Activated CD4-positive, alpha-beta T cell treated with anti-CD3 and anti-CD28 coated beads, Interleukin-2, amount 50 U/mL, for 24 hours (primary cell): ENCODE measurements around the gene S100A12.

Experiments
- DNase-seq, 2 donors: peaks; one replicate each; pipeline ENCODE4 v3.0.0-alpha.2; 2020; ENCODE audit warnings: low read depth in 1 of 2, low spot score in 1 of 2

The S100A12 gene

DNA sequence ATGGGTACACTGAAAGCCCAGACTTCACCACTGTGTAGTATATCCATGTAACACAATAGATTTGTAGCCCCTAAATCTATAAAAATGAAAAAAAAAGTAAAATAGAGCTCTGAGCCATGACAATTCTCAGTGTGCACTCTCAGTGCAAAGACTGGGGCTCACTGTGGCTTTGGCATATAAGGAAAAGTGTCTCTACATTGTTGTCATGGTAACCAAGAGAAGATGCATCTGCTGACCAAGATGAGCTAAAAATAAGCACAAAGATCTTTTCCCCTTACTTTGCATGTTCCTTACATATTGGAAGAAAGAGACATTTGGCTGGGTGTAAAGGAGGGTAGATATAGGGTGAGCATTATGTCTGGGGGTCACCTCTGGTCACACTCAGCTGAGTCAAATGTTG is 38.8 kb downstream of the S100A12 start:
- no peak for DNase-seq

DNA sequence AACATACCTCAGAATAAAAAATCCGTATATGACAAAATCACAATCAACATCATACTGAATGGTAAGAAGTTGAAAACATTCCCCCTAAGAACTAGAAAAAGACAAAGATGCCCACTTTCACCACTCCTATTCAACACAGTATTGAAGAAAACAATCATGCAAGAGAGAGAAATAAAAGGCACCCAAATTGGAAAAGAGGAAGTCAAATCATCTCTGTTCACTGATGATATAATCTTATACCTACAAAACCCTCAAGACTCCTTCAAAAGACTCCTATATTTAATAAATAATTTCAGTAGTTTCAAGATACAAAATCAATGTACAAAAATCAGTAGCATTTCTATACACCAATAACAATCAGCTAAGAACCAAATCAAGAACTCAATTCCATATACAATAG is 41.5 kb downstream of the S100A12 start:
- no peak for DNase-seq

DNA sequence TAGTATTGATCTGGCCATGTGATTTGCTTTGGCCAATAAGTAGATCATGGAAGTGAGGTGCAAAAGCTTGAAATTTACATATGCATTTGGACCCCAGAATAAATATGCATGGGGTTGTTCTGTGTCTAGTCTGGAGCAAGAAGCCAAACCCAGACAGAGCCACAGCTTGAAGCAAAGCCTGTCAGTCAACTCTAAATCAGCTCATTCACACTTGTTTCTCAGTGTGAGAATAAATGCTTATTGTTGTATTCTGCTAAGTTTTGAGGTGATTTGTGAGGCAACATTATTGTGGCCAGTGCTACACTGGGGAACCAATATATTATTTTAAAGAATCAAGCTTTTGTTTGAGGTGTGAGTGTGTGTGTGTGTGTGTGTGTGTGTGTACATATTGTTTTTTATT is 50.5 kb downstream of the S100A12 start:
- no peak for DNase-seq
